A549 (cell line): ENCODE results near the gene CXorf66. TPM values are rescaled to one million over a fixed set of nuclear protein-coding genes. Genes with fewer than 3 reads are reported as not detected.
A peak's percentile ranks its signal among the peaks of the same experiment; 100 is the strongest.
"Not testable (repeated sequence)": the region's sequence is repeated elsewhere in the genome, so short reads cannot be mapped to it uniquely, and the experiment has no call there.

Experiments
- ATAC-seq, 2 experiments: fragments of 200-7000 bp in 1 of 2; fragments of >200 bp in 1 of 2; cut with Nextera tagmentation in 1 of 2; cut with Tn5 transposase in 1 of 2; 3 replicates each; pipeline versions ENCODE4 v1.8.0 to v1.9.1; 2018 to 2020; ENCODE audit warnings: mild to moderate bottlenecking in 1 of 2, moderate library complexity in 1 of 2
- CTCF ChIA-PET: fragments of 300-600 bp; sonication (Branson Sonifier 250); formaldehyde crosslinking; extraction: SDS; loops from one replicate; lab custom pipeline; 2021; ENCODE audit warnings: antibody characterized with exemption, inconsistent platforms; lab: Yijun Ruan, JAX
- POLR2A ChIA-PET: fragments of 350-600 bp; formaldehyde crosslinking; extraction: SDS; loops from one replicate; lab custom pipeline; 2021; ENCODE audit warnings: antibody characterized with exemption, inconsistent platforms; lab: Yijun Ruan, JAX
- DNase-seq, 2 experiments: peaks; one replicate each; pipeline versions ENCODE4 v3.0.0 to v3.0.0-alpha.2; 2011 to 2016; ENCODE audit warnings: low read depth in 1 of 2, low spot score in 1 of 2
- FAIRE-seq: peaks from 2 replicates; lab custom pipeline; 2011; peaks lifted over from hg19 to GRCh38; lab: Jason Lieb, UNC
- H3K27ac ChIP-seq, 2 experiments: fragments of >200 bp; sonication (Bioruptor Twin); formaldehyde crosslinking; 3 replicates each; pipeline ENCODE4 v1.5.1; 2016 to 2017
- H3K4me1 ChIP-seq: fragments of >200 bp; sonication (Bioruptor Twin); formaldehyde crosslinking; 3 replicates; pipeline ENCODE4 v1.6.1; 2016
- H3K4me2 ChIP-seq: fragments of >200 bp; sonication (Bioruptor Twin); formaldehyde crosslinking; 3 replicates; pipeline ENCODE4 v1.6.1; 2016
- H3K4me3 ChIP-seq: fragments of >200 bp; sonication (Bioruptor Twin); formaldehyde crosslinking; 3 replicates; pipeline ENCODE4 v1.5.1; 2016
- H3K9me3 ChIP-seq: fragments of >200 bp; sonication (Bioruptor Twin); formaldehyde crosslinking; 3 replicates; pipeline ENCODE4 v1.6.1; 2016
- CBX8 ChIP-seq: fragments of 200-600 bp; sonication (generic); IDR thresholded peaks from 2 replicates; pipeline ENCODE4 v1.6.1; 2016
- CHD4 ChIP-seq: fragments of 200-600 bp; sonication (generic); IDR thresholded peaks from 2 replicates; pipeline ENCODE4 v1.6.1; 2016; ENCODE audit warnings: antibody characterized with exemption, mild to moderate bottlenecking, borderline replicate concordance
- CTCF ChIP-seq: fragments of >200 bp; sonication (Bioruptor Twin); formaldehyde crosslinking; IDR thresholded peaks from 3 replicates; pipeline ENCODE4 v1.5.1; 2016
- E2F6 ChIP-seq: IDR thresholded peaks from 2 replicates; pipeline ENCODE4 v1.6.1; 2012; ENCODE audit warnings: low read depth, borderline replicate concordance
- EHF ChIP-seq: fragments of 250-450 bp; sonication (Bioruptor Pico); IDR thresholded peaks from 2 replicates; pipeline ENCODE4 v1.5.0; 2020; ENCODE audit warnings: mild to moderate bottlenecking
- EHMT2 ChIP-seq: fragments of 200-600 bp; sonication (generic); IDR thresholded peaks from 2 replicates; pipeline ENCODE4 v1.6.1; 2016; ENCODE audit warnings: antibody characterized with exemption, low read depth, mild to moderate bottlenecking, moderate library complexity
- FOSL2 ChIP-seq, 2 experiments: fragments of 450-650 bp in 1 of 2; fragments of >200 bp in 1 of 2; sonication (Bioruptor Twin) in 1 of 2; formaldehyde crosslinking; IDR thresholded peaks; 2 replicates each; pipeline versions ENCODE4 v1.5.0 to v1.6.1; 2016 to 2020; ENCODE audit warnings: mild to moderate bottlenecking in 1 of 2, moderate library complexity in 1 of 2
- FOXS1 ChIP-seq: fragments of 250-450 bp; sonication (Bioruptor Pico); IDR thresholded peaks from 2 replicates; pipeline ENCODE4 v1.5.0; 2020; ENCODE audit warnings: mild to moderate bottlenecking, moderate library complexity
- GATA3 ChIP-seq: IDR thresholded peaks from 2 replicates; pipeline ENCODE4 v1.6.1; 2012; ENCODE audit warnings: borderline replicate concordance
- HMGXB4 ChIP-seq: fragments of 250-450 bp; sonication (Bioruptor Pico); IDR thresholded peaks from 2 replicates; pipeline ENCODE4 v1.5.0; 2021; ENCODE audit warnings: mild to moderate bottlenecking, moderate library complexity, borderline replicate concordance
- HOXA7 ChIP-seq: fragments of 250-450 bp; sonication (Bioruptor Pico); IDR thresholded peaks from 2 replicates; pipeline ENCODE4 v1.5.0; 2020; ENCODE audit warnings: mild to moderate bottlenecking, moderate library complexity
- JUN ChIP-seq, 2 experiments: fragments of >200 bp; sonication (Bioruptor Twin); formaldehyde crosslinking; IDR thresholded peaks; 2 replicates in 1 of 2; 3 replicates in 1 of 2; pipeline ENCODE4 v1.6.1; 2016 to 2017
- JUNB ChIP-seq: fragments of >200 bp; sonication (Bioruptor Twin); formaldehyde crosslinking; IDR thresholded peaks from 2 replicates; pipeline ENCODE4 v1.6.1; 2016
- MAX ChIP-seq: IDR thresholded peaks from 2 replicates; pipeline ENCODE4 v1.6.1; 2012
- MAZ ChIP-seq: fragments of 150-350 bp; IDR thresholded peaks from 2 replicates; pipeline ENCODE4 v1.6.1; 2014; ENCODE audit warnings: antibody characterized with exemption, low read depth, low read length, borderline replicate concordance
- MYC ChIP-seq: IDR thresholded peaks from 2 replicates; pipeline ENCODE4 v1.6.1; 2012; ENCODE audit warnings: mild to moderate bottlenecking, inconsistent platforms, low read length, improper control_type of control experiment, borderline replicate concordance
- NR3C1 ChIP-seq: fragments of >200 bp; sonication (Bioruptor Twin); formaldehyde crosslinking; IDR thresholded peaks from 3 replicates; pipeline ENCODE4 v1.6.1; 2017
- POLR2A ChIP-seq: IDR thresholded peaks from 2 replicates; pipeline ENCODE4 v1.6.1; 2012; ENCODE audit warnings: mild to moderate bottlenecking, low read length
- RAD21 ChIP-seq, 2 experiments: fragments of >200 bp in 1 of 2; sonication (Bioruptor Twin) in 1 of 2; formaldehyde crosslinking in 1 of 2; IDR thresholded peaks in 1 of 2; conservative IDR thresholded peaks in 1 of 2; 2 replicates in 1 of 2; 3 replicates in 1 of 2; pipeline ENCODE4 v1.6.1; 2012 to 2018; ENCODE audit warnings: inconsistent platforms in 1 of 2
- RFX5 ChIP-seq: fragments of 450-650 bp; IDR thresholded peaks from 2 replicates; pipeline ENCODE4 v1.7.1; 2014; ENCODE audit warnings: antibody characterized with exemption, mild to moderate bottlenecking, moderate library complexity
- SMC3 ChIP-seq: fragments of >200 bp; sonication (Bioruptor Twin); formaldehyde crosslinking; IDR thresholded peaks from 3 replicates; pipeline ENCODE4 v1.6.1; 2018; ENCODE audit warnings: inconsistent platforms
- ZFP36 ChIP-seq: fragments of 450-650 bp; IDR thresholded peaks from 2 replicates; pipeline ENCODE4 v1.6.1; 2014; ENCODE audit warnings: borderline replicate concordance; ENCODE audit not compliant: partially characterized antibody
- ZNF302 ChIP-seq: fragments of 250-450 bp; sonication (Bioruptor Pico); IDR thresholded peaks from 2 replicates; pipeline ENCODE4 v1.9.0; 2021; ENCODE audit warnings: inconsistent platforms, mild to moderate bottlenecking, moderate library complexity
- ZSCAN20 ChIP-seq: fragments of 250-450 bp; sonication (Bioruptor Pico); IDR thresholded peaks from 2 replicates; pipeline ENCODE4 v1.8.0; 2022; ENCODE audit warnings: mild to moderate bottlenecking, moderate library complexity
- WGBS: methylation state at CpG from one replicate; pipeline ENCODE4 v1.1.6; 2017; ENCODE audit errors: missing lambda C conversion rate; 5-methylcytosine and 5-hydroxymethylcytosine counted together
- polyA plus RNA-seq, 4 experiments: library from polyadenylated mRNA; depleted of rRNA in 3 of 4; stranded (reverse); fragments of >200 nt; fragmentation: RNase III in 1 of 4; extraction: RNeasy Plus Mini Kit Qiagen cat#74134 plus additional on column Dnase treatment in 1 of 4; gene quantifications; 2 replicates in 3 of 4; 3 replicates in 1 of 4; pipeline ENCODE4 v1.2.3, GENCODE V29; 2011 to 2017

CXorf66 gene
- polyA plus RNA-seq, 2 of the 4 experiments (the other 2 are of a cell fraction) = not detected

- TF ChIP-seq RAD21 (conservative IDR thresholded peaks at IDR 0.05 in 1 of 2, IDR thresholded peaks at IDR 0.05 in 1 of 2) (0 out of 5 replicates have a peak, but pooled peaks of 1 of the 2 experiments have one; percentile 12), CTCF (peak; percentile 19; the same call in 1 of the 3 replicates)
- H3K4me2 ChIP-seq, H3K4me3 ChIP-seq, POLR2A ChIA-PET, H3K27ac ChIP-seq, ATAC-seq, H3K4me1 ChIP-seq, H3K9me3 ChIP-seq, DNase-seq, FAIRE-seq: not testable (repeated sequence)
- CTCF ChIA-PET = interaction anchor here (0.6 to 0.7 kb wide), 5 partner anchors 33 to 677 kb away, joined by 3 to 4 read pairs (median 3); partner anchors contain the start of gene ATP11C
- 5% methylated on average over 3 of the region's 3 CpGs for WGBS
Observed at GRCh38 chrX:139966159-139966558, 838 bp upstream of the CXorf66 start.

GRCh38 chrX:139961091-139961490 is 4.2 kb downstream of the CXorf66 start:
- CTCF ChIA-PET, H3K9me3 ChIP-seq, FAIRE-seq, DNase-seq, ATAC-seq, H3K27ac ChIP-seq, H3K4me2 ChIP-seq, H3K4me3 ChIP-seq, H3K4me1 ChIP-seq, POLR2A ChIA-PET: not testable (repeated sequence)
- 0% methylated on average over 2 of the region's 2 CpGs for WGBS

- WGBS = 28% methylated on average over 3 of the region's 3 CpGs
- DNase-seq (peak in 1 of 2 experiments; percentile 9), ATAC-seq (peak in 1 of 2 experiments; percentile 52; a peak in 2 of 6 replicates), FAIRE-seq (no peak)
- TF ChIP-seq NR3C1 (no peak), RFX5 (no peak), MAZ (no peak), CBX8 (no peak), CHD4 (no peak), JUNB (no peak), FOXS1 (CRISPR knock-in tag) (no peak), EHF (CRISPR knock-in tag) (no peak), JUN (IDR thresholded peaks at IDR 0.05) (no peak), HOXA7 (CRISPR knock-in tag) (no peak), GATA3 (no peak), SMC3 (no peak), ZNF302 (CRISPR knock-in tag) (no peak)
- no peaks in the 10 kb centered on the region for H3K4me1 ChIP-seq
- no peaks in the 10 kb centered on the region for H3K9me3 ChIP-seq
- H3K27ac ChIP-seq = no peak overlapping the region
- ChIA-PET CTCF (no interaction called here), POLR2A (no interaction called here)
- H3K4me3 ChIP-seq = no peak overlapping the region
- no peak overlapping the region for H3K4me2 ChIP-seq
Observed at GRCh38 chrX:139949703-139950102, 15.6 kb downstream of the CXorf66 start.

- H3K9me3 ChIP-seq = no peaks in the 10 kb centered on the region
- WGBS = 10% methylated on average over 3 of the region's 3 CpGs
- ChIA-PET POLR2A (interaction anchor here (0.7 kb wide), 1 partner anchor 12 kb away, joined by 3 read pairs; no protein-coding TSS in a partner anchor), CTCF (no interaction called here)
- FAIRE-seq = no peak
- no peak for DNase-seq
- ATAC-seq = no peak
- no peak overlapping the region for H3K4me2 ChIP-seq
- no peak overlapping the region for H3K27ac ChIP-seq
- no peaks in the 10 kb centered on the region for H3K4me1 ChIP-seq
- H3K4me3 ChIP-seq = no peak overlapping the region
- TF ChIP-seq FOSL2 (IDR thresholded peaks at IDR 0.05) = no peak
- TF ChIP-seq FOSL2 (CRISPR knock-in tag; IDR thresholded peaks at IDR 0.05) = no peak
- no peak for TF ChIP-seq HOXA7 (CRISPR knock-in tag)
- TF ChIP-seq HMGXB4 (CRISPR knock-in tag) = no peak
- no peak for TF ChIP-seq MYC
- TF ChIP-seq EHMT2 = no peak
- no peak for TF ChIP-seq POLR2A
- no peak for TF ChIP-seq ZFP36
- no peak for TF ChIP-seq ZSCAN20 (CRISPR knock-in tag)
- no peak for TF ChIP-seq MAX
- no peak for TF ChIP-seq E2F6
Observed at GRCh38 chrX:139945075-139945474, 20.2 kb downstream of the CXorf66 start.
